ENCODE results near the gene MFRP.

MFRP gene

GRCh38 chr11:119376197-119376847 lies 29.8 kb upstream of the MFRP start:
- H3K4me3 ChIP-seq (ENCODE audit: low read depth, low read length), result no peak overlapping the region
- no peak for DNase-seq (ENCODE audit: low read depth)
- no peak for TF ChIP-seq CTCF (IDR thresholded peaks at IDR 0.05; ENCODE audit: control insufficient read depth, extremely low read depth, insufficient read depth)

- no peak for TF ChIP-seq CTCF (IDR thresholded peaks at IDR 0.05; ENCODE audit: control insufficient read depth, extremely low read depth, insufficient read depth)
Measured at GRCh38 chr11:119375337-119376196, 29.1 kb upstream of the MFRP start.

GRCh38 chr11:119374632-119375336 lies 28.3 kb upstream of the MFRP start:
- no peak for TF ChIP-seq CTCF (IDR thresholded peaks at IDR 0.05; ENCODE audit: control insufficient read depth, extremely low read depth, insufficient read depth)
- H3K4me3 ChIP-seq (ENCODE audit: low read depth, low read length), result no peak overlapping the region
- no peak for DNase-seq (ENCODE audit: low read depth)

More at GRCh38 chr11:119375337-119376196, 29.1 kb upstream of the MFRP start:
- no peak for DNase-seq (ENCODE audit: low read depth)
- H3K4me3 ChIP-seq (ENCODE audit: low read depth, low read length), result no peak overlapping the region

GRCh38 chr11:119373921-119374631 lies 27.6 kb upstream of the MFRP start:
- H3K4me3 ChIP-seq (ENCODE audit: low read depth, low read length), result no peak overlapping the region
- peak; percentile 85 for TF ChIP-seq CTCF (IDR thresholded peaks at IDR 0.05; ENCODE audit: control insufficient read depth, extremely low read depth, insufficient read depth)
- DNase-seq (ENCODE audit: low read depth), result no peak

- TF ChIP-seq CTCF (IDR thresholded peaks at IDR 0.05; ENCODE audit: control insufficient read depth, extremely low read depth, insufficient read depth), result no peak
- no peak for DNase-seq (ENCODE audit: low read depth)
Measured at GRCh38 chr11:119373059-119373920, 26.8 kb upstream of the MFRP start.

More at GRCh38 chr11:119373059-119373920, 26.8 kb upstream of the MFRP start:
- H3K4me3 ChIP-seq (ENCODE audit: low read depth, low read length), result no peak overlapping the region
